ENCODE data around the gene CRIM1.

Gene CRIM1

DNA sequence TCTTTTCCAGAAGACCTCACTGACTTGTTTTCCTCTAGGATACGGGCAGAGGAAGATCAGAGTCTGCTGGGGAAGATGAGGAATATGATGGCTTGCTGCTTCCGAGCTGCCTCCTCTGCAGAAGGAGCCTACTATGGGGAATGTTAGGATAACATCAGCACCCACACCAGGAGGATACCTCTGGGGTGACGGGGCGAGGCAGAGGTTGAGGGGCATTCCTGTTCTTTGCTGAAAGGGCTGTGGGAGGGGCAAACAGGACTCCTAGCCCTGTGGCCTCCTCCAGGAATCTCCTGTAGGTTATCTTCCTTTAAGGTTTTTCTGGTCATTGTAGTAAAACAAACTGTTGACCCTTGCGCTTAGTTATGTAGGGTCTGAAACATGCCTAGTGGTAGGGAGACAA is 102.5 kb downstream of the CRIM1 start:
- DNase-seq (ENCODE audit: low spot score), result no peak

DNA sequence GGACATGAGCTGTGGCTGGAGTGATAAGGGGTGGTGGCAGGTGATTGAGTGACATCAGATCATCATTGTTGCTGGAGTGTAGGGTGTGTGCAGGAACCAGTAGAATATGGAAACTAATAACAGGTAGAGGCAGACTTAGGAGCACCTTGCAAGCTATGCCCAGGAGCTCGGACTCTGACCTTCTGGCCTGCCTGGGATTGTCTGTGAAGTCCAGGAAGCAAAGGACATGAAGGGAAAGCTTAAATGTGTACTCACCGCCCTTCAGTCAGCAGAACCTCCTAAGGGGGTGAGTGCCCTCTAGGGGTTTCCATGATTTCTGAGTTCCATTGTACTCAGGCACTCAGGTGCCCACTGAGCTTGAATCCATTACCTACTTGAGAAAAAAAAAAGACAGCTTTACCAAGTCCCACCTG is 104.2 kb downstream of the CRIM1 start:
- DNase-seq (ENCODE audit: low spot score), result peak; percentile 29

DNA sequence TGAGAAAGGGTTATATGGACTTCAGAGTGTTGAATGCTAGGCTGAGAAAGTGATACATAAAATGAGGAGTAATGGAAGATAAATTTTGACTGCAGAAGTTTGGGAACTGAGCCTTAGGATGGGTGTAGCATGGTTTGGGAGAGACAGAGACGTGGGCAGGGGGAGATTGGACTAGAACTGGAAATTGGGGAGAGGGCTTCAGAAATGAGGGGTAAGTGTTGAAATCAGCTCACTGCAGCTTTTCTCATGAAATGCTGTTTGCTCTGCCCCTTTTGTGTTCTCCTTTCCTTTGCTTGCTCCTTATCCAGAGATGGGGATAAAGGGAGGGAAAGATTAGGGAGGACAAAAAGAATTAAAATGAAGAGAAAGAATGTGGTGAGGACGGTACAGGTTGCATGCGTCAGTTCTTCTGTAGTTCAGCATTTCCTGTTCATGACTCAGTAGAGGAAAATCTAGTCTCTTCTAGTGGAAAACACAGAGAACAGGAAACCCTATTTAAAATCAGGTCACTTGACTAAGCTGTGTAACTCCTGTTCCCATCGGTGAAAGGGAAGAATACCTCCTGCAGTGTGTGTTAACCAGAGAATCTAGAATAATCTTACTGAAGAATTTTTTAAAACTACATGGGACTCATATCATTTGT is 105.6 kb downstream of the CRIM1 start:
- no peak for DNase-seq (ENCODE audit: low spot score)

- no peak for DNase-seq (ENCODE audit: low spot score)
Measured at GRCh38 chr2:36462311-36462935, 106.8 kb downstream of the CRIM1 start.

GRCh38 chr2:36463365-36463764 is 107.8 kb downstream of the CRIM1 start:
- DNase-seq (ENCODE audit: low spot score), result no peak

DNA sequence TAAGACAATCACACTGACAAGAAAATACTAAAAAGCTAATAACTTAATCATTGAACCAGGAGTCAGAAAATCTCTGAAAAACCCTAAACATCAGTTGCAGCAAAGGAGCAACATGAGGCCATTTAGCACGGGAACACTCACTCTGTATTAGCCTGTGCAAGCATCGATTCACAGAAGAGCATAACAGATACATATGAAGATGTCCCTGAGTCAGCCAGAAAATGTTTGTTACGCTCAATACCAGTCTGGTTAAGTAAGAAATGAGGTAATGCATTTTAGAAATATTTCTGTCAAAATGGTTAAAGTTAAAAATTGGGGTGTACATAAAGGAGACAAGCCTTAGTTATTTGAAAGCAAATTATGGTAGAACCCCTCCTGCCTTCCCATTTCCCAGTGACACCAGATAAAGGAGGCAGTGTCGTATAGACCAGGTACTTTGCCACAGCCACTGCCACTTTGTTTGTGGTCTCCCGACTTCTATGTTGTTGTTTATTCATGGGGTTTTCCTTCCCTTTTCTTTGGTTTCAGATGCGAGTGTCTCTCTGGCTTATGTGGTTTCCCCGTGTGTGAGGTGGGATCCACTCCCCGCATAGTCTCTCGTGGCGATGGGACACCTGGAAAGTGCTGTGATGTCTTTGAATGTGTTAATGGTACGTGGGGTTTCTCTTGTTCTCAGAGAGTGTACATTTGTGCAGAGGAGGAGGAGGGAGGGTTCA is 108.6 kb downstream of the CRIM1 start:
- DNase-seq (ENCODE audit: low spot score), result no peak

DNA sequence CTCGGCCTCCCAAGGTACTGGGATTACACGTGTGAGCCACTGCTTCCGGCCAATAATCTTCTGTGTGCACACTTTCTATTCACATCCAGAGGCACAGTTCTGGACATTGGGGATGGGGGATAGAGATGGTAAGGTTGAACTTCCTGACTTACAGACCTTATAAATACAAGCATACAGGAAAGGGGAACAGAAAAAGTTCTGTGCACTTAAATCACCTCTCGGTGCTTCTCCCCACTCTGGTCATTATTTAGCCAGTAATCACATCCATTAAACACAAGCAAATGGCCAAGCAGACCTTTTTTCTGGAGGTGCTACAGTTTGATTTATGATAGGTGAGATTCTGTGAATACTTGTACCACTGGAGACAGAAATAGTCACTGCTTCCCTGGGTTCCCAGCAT is 110.6 kb downstream of the CRIM1 start:
- DNase-seq (ENCODE audit: low spot score), result no peak

DNA sequence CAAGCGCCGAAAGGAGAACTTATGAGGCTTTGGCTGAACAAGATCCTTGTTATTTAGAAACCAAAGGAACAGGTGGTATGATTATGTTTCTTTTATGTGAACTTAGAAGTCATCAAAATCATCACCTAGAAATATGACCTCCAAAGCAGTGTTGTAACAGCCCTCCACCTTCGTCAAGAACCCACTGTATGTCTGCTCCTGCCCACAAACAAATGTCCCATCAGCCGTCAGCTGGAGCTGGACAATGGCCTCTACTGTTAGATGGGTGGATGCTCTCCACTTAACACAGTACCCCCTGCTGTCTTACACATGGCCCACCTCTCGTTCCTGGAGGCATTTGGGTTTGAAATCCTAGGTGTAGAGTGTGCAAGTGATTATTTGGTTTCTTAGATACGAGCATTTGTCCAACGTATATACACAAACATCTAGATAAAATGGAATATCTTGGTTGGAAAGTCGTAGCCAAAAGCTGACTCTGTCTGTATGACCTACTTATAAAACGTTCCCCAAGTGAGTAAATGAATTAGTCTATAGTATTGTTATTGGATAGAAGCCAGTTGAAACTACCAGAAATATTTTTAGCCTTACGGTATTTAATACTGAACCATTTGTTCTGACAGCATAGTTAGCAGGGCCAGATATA is 113.0 kb downstream of the CRIM1 start:
- no peak for DNase-seq (ENCODE audit: low spot score)

GRCh38 chr2:36469106-36469477 is 113.5 kb downstream of the CRIM1 start:
- DNase-seq (ENCODE audit: low spot score), result no peak

DNA sequence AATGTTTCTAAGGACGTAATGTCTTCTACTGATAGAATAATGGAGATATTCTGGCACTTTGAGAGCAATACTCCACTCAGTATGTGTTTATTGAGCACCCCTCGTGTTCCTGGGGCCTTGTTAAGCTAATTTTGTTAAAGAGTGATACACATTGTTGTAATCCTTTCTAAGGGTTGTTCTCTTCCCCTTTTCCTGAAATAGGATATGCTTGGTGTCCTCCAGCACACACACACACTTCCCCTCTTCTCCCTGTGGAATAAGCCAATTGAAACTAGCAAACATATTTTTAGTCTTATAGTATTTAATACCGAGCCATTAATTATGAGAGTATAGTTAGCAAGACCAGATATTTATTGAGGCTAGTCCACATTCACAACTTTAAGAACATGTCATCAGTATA is 114.1 kb downstream of the CRIM1 start:
- no peak for DNase-seq (ENCODE audit: low spot score)

DNA sequence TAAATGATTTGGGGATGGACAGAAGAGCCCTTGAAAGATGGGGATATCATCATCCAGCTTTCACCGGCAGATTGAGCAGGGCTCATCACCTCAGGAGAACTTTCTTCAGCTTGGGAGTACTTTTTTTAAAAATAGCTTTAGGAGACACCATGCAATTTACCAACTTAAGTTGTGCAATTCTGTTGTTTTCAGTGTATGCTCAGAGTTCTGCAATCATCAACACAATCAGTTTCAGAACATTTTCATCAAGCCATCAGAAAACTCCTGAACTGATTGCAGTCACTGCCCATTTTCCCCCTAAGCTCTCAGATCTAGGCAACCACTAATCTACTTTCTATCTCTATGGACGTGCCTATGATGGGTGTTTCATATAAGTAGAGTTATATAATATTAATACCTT is 117.7 kb downstream of the CRIM1 start:
- no peak for DNase-seq (ENCODE audit: low spot score)

DNA sequence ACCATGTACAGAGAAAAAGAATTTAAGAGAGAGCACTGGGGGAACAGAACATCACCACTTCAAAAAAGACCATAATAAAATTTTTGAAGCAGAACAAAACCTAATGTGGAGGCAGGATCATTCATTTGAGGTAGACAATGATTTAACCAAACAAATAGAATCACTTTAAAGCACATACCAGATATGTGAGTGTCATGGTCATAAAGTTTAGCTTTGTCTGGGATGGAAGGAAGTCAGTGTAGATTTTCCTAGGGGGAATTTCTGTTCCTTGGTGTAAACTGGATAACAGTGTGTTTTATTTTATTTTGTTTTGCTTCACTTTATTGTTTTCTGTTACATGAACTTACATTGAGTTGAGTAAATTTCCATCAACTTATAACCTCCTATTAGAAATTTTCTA is 120.8 kb downstream of the CRIM1 start:
- DNase-seq (ENCODE audit: low spot score), result no peak

DNA sequence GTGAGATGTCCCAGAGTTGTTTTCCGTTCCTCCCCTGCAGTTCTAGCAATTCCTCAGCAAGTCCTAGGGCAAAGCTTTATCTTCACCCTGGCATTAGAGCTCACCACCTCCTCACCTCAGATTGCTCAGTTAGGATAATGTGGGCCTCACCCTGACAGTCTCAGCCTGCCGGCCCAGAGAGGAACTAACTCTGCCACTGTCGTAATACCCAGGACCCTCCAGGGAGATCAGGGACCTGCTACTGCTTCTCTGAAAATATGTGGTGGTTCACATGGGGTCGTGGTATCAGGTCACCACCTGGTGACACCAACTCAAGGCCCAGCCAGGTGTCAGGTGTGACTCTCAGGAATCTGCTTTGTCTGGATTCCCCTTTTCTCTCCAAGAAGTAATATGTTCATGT is 121.7 kb downstream of the CRIM1 start:
- no peak for DNase-seq (ENCODE audit: low spot score)

GRCh38 chr2:36477746-36478145 is 122.2 kb downstream of the CRIM1 start:
- DNase-seq (ENCODE audit: low spot score), result no peak

DNA sequence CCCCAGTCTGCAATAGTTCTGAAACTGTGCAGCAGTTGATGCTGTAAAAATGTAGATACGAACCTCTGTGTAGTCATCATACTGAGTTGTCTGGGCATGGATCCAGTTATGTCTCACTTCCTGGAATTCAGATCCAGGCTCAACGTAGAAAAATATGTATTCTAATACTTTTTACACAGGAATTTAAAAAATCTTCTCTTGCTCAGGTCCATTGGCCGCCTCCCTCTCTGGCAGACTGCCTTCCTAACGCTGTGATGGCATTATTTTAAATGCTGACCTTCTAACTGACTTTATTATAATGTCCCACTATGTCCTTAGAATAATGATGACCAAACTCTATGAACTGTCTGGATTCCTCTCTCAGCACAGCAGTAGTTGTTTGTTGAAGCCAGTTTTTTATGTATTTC is 122.8 kb downstream of the CRIM1 start:
- no peak for DNase-seq (ENCODE audit: low spot score)

- DNase-seq (ENCODE audit: low spot score), result no peak
Measured at GRCh38 chr2:36478999-36479398, 123.4 kb downstream of the CRIM1 start.

- DNase-seq (ENCODE audit: low spot score), result no peak
Measured at GRCh38 chr2:36479406-36479805, 123.8 kb downstream of the CRIM1 start.

GRCh38 chr2:36480028-36480427 is 124.5 kb downstream of the CRIM1 start:
- no peak for DNase-seq (ENCODE audit: low spot score)

GRCh38 chr2:36480636-36481035 is 125.1 kb downstream of the CRIM1 start:
- no peak for DNase-seq (ENCODE audit: low spot score)

- DNase-seq (ENCODE audit: low spot score), result no peak
Measured at GRCh38 chr2:36481709-36482108, 126.1 kb downstream of the CRIM1 start.

DNA sequence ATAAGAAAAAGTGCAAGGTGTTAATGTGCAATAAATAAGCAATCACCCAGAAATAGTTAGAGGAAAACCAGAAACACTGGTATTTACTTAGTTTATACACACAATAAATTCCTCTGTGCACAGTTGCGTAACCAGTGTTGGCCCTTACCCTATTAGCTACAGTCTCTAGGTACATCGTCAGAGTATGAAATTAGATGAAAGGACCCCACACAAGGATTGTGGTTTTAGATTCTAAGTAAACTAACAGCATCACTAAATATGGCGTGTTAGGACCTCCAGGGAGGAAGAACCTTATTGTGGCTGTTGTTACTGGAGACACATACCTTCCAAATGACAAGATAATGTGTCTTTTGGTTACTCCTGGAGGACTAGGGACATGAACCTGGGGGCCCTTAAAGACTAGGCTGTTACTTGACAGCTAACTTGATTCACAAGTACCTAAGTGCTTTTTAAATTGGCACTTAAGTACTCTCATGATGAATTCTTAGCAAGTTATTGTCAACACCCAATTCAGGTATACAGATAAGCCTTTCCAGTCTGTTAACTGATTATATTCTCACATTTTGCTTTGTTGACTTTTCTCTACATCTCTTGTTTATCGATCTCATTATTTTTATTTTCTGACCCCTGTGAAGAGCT is 127.1 kb downstream of the CRIM1 start:
- DNase-seq (ENCODE audit: low spot score), result no peak

- DNase-seq (ENCODE audit: low spot score), result no peak
Measured at GRCh38 chr2:36483290-36483689, 127.7 kb downstream of the CRIM1 start.

DNA sequence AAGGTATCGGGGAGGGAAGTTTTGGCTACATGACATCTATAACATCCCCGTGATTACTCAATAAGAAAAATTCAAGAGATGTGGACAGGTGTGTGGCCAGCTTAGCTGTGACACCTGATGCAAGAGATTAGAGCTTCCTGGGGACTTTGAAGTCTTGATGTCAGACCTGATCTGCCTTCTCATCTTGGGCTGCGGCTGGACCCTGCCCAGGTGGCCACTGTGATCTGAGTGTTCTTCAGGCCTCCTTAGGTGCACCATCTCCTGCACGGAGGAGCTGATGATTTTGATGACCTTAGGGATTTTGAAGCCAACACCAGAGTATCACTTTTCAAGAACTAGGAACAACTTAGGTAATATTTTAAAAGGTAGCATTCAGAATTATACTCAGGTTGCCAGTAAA is 128.9 kb downstream of the CRIM1 start:
- DNase-seq (ENCODE audit: low spot score), result no peak

Measured in pons (tissue), 1 donor.